Caco-2 (cell line): ENCODE measurements around the gene DPYSL5. TPM values are rescaled to one million over a fixed set of nuclear protein-coding genes. Genes with fewer than 3 reads are reported as not detected.
A peak's percentile ranks its signal among the peaks of the same experiment; 100 is the strongest.
"Not testable (repeated sequence)": the region's sequence is repeated elsewhere in the genome, so short reads cannot be mapped to it uniquely, and the experiment has no call there.

Experiments
- BruUV-seq: library from RNA; stranded (reverse); fragments of 400-500 nt; replicated peaks from 2 replicates; lab custom pipeline; 2021; lab: Mats Ljungman, UMichigan
- CTCF ChIA-PET: fragments of 300-600 bp; sonication (Branson Sonifier 250); formaldehyde crosslinking; loops from one replicate; lab custom pipeline; 2022; ENCODE audit warnings: antibody characterized with exemption; lab: Charles Lee
- POLR2A ChIA-PET: fragments of 300-600 bp; sonication (Branson Sonifier 250); formaldehyde crosslinking; loops from one replicate; lab custom pipeline; 2022; ENCODE audit warnings: antibody characterized with exemption; lab: Charles Lee
- DNase-seq, 2 experiments: peaks; one replicate each; pipeline versions ENCODE4 v3.0.0 to v3.0.0-alpha.2; 2020 to 2022
- H3K27me3 ChIP-seq: replicated peaks from 2 replicates; pipeline ENCODE4 v1.6.0; 2011; ENCODE audit warnings: low read length; ENCODE audit not compliant: control insufficient read depth, insufficient read depth
- H3K36me3 ChIP-seq: 2 replicates; pipeline ENCODE4 v1.5.1; 2011; ENCODE audit warnings: low read length; ENCODE audit not compliant: control insufficient read depth, insufficient read depth
- H3K4me1 ChIP-seq: fragments of 250-450 bp; sonication (Bioruptor Pico); 2 replicates; pipeline ENCODE4 v1.5.1; 2020; ENCODE audit warnings: mild to moderate bottlenecking
- H3K4me3 ChIP-seq: 2 replicates; pipeline ENCODE4 v1.5.1; 2011; ENCODE audit warnings: low read depth, mild to moderate bottlenecking, control low read depth, low read length
- H3K9me3 ChIP-seq: fragments of 250-450 bp; sonication (Bioruptor Pico); 2 replicates; pipeline ENCODE4 v1.5.1; 2020; ENCODE audit warnings: mild to moderate bottlenecking, moderate library complexity
- H3K27ac Mint-ChIP-seq: one replicate; pipeline ENCODE4 v1.8.0; 2022; ENCODE audit warnings: mixed read lengths; ENCODE audit not compliant: unreplicated experiment
- H3K27me3 Mint-ChIP-seq: one replicate; pipeline ENCODE4 v1.8.0; 2022; ENCODE audit warnings: mixed read lengths; ENCODE audit not compliant: insufficient read depth, unreplicated experiment
- H3K36me3 Mint-ChIP-seq: one replicate; pipeline ENCODE4 v1.8.0; 2022; ENCODE audit warnings: mild to moderate bottlenecking, mixed read lengths; ENCODE audit not compliant: insufficient read depth, unreplicated experiment
- H3K4me1 Mint-ChIP-seq: one replicate; pipeline ENCODE4 v1.8.0; 2022; ENCODE audit warnings: low read depth, mixed read lengths; ENCODE audit not compliant: unreplicated experiment
- H3K4me3 Mint-ChIP-seq: one replicate; pipeline ENCODE4 v1.8.0; 2022; ENCODE audit warnings: mild to moderate bottlenecking, moderate library complexity, mixed read lengths; ENCODE audit not compliant: unreplicated experiment
- H3K9me3 Mint-ChIP-seq: one replicate; pipeline ENCODE4 v1.8.0; 2022; ENCODE audit warnings: mixed read lengths; ENCODE audit not compliant: unreplicated experiment
- intact Hi-C: fragments of 100-400 bp; cut with micrococcal nuclease; formaldehyde crosslinking; loops from one replicate; pipeline ENCODE4 v1.10.0; 2022; ENCODE audit not compliant: unreplicated experiment
- total RNA-seq: library from RNA; stranded (reverse); gene quantifications from 2 replicates; pipeline ENCODE4 v1.2.3, GENCODE V29; 2022
- TF ChIP-seq, protein P1 (sequence below), 2 experiments: fragments of 200-600 bp in 1 of 2; IDR thresholded peaks; 1 replicate in 1 of 2; 2 replicates in 1 of 2; pipeline versions ENCODE4 v1.5.1 to v1.8.0; 2011 to 2022; ENCODE audit warnings: antibody characterized with exemption in 1 of 2, control low read depth in 1 of 2, inconsistent platforms in 1 of 2, low read depth in 1 of 2, low read length in 1 of 2, mild to moderate bottlenecking in 1 of 2, moderate library complexity in 1 of 2; ENCODE audit not compliant: insufficient read depth in 1 of 2, severe bottlenecking in 1 of 2, unreplicated experiment in 1 of 2

DPYSL5 gene
- total RNA-seq, 1 experiment from 2014 or later, result 2.4 TPM

DNA sequence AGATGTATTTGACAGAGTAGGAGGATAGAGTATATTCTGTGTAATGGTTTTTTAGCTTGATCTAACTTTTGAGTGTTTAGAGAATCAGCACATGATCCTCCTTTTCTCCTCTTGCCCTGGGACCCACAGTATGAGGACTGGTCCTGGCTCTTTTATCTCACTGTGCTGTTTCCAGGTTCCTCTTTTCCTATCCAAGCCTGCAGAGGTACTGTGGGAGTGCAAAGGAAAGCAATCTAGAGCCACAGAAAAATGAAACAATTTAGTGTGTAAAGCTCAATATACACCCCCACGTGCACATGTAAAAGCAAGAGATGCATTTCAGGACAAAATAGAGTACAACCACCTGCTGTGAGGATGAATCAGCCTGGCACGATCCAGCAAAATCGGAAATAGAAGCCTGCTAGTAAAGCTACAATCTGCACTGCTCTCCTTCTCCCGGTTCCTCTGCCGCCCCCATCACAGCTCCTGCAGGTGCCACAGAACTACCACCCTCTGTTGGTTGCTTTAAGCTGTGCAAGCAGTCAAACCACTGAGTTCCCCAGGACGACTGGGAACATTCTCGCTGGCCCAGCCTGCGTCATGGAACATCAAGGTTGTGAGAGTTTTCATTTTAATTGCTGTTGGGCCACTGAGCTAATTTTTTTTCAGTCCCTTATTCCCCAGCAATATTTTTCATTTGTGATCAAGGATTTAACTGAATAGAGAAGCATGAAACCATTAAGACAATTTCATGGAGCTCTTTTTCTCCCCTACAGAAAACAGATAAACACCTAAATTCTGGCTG lies 74.7 kb downstream of the DPYSL5 start:
- peak; percentile 63 to 66 for DNase-seq
- Histone ChIP-seq H3K27me3 (no peaks in the 10 kb centered on the region), H3K36me3 (no peaks in the 10 kb centered on the region), H3K9me3 (no peaks in the 10 kb centered on the region), H3K4me3 (no peak overlapping the region), H3K4me1 (peaks cover 22% of the 10 kb centered on the region)
- ChIA-PET POLR2A (no interaction called here), CTCF (interaction anchor here (0.5 to 2.2 kb wide), 14 partner anchors 10 to 950 kb away, joined by 3 to 61 read pairs (median 4); no protein-coding TSS in a partner anchor)
- TF ChIP-seq, protein P1, sequence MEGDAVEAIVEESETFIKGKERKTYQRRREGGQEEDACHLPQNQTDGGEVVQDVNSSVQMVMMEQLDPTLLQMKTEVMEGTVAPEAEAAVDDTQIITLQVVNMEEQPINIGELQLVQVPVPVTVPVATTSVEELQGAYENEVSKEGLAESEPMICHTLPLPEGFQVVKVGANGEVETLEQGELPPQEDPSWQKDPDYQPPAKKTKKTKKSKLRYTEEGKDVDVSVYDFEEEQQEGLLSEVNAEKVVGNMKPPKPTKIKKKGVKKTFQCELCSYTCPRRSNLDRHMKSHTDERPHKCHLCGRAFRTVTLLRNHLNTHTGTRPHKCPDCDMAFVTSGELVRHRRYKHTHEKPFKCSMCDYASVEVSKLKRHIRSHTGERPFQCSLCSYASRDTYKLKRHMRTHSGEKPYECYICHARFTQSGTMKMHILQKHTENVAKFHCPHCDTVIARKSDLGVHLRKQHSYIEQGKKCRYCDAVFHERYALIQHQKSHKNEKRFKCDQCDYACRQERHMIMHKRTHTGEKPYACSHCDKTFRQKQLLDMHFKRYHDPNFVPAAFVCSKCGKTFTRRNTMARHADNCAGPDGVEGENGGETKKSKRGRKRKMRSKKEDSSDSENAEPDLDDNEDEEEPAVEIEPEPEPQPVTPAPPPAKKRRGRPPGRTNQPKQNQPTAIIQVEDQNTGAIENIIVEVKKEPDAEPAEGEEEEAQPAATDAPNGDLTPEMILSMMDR (IDR thresholded peaks at IDR 0.05; ENCODE audit: insufficient read depth in 1 of 2, low read depth in 1 of 2, low read length in 1 of 2, severe bottlenecking in 1 of 2, unreplicated experiment in 1 of 2), result peak; percentile 68 to 85
- Mint-ChIP-seq H3K4me3 (no peak overlapping the region), H3K27me3 (no peaks in the 10 kb centered on the region), H3K36me3 (no peaks in the 10 kb centered on the region), H3K4me1 (peaks cover 25% of the 10 kb centered on the region), H3K9me3 (no peaks in the 10 kb centered on the region), H3K27ac (no peak overlapping the region)
- BruUV-seq, result no TSS peak
- intact Hi-C loops, result loop anchor here (1.0 kb wide), 2 partner anchors 20 to 76 kb away; no protein-coding TSS in a partner anchor

DNA sequence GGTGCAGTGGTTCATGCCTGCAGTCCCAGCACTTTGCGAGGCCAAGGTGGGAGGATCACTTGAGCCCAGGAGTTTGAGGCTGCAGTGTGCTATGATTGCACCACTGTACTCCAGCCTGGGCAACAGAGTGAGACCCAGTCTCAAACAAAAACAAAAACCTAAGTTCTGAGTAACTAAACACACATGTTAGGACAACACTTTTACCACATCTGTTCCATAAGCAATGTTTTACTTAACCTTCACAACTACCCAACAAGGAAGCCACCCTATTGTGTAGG lies 75.2 kb downstream of the DPYSL5 start:
- CTCF ChIA-PET, result interaction anchor here (0.6 to 2.2 kb wide), 9 partner anchors 9 to 950 kb away, joined by 3 to 61 read pairs (median 4); no protein-coding TSS in a partner anchor
- H3K27me3 Mint-ChIP-seq, H3K36me3 Mint-ChIP-seq, DNase-seq, BruUV-seq, H3K27me3 ChIP-seq, H3K4me3 Mint-ChIP-seq, H3K9me3 ChIP-seq, POLR2A ChIA-PET, H3K36me3 ChIP-seq, H3K9me3 Mint-ChIP-seq, H3K27ac Mint-ChIP-seq, intact Hi-C loops, H3K4me3 ChIP-seq: not testable (repeated sequence)
- H3K4me1 Mint-ChIP-seq, result peaks cover 25% of the 10 kb centered on the region
- peaks cover 22% of the 10 kb centered on the region for H3K4me1 ChIP-seq

DNA sequence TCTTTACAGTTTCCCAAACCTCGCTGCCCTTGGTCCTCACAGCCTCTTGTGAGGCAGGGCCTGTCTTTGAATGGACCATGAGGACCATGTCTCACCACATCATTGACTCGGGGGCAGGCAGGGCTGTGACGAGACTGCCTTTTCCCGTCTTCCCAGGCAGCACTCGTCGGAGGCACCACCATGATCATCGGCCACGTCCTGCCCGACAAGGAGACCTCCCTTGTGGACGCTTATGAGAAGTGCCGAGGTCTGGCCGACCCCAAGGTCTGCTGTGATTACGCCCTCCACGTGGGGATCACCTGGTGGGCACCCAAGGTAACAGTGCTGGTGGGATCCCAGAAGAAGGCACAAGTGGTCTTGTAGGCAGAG lies 76.8 kb downstream of the DPYSL5 start:
- intact Hi-C loops, result no loop called here
- no peaks in the 10 kb centered on the region for H3K9me3 ChIP-seq

More for the DNA sequence above, 76.8 kb downstream of the DPYSL5 start:
- Histone ChIP-seq H3K27me3 (no peaks in the 10 kb centered on the region), H3K4me3 (no peak overlapping the region), H3K4me1 (peaks cover 22% of the 10 kb centered on the region), H3K36me3 (no peaks in the 10 kb centered on the region)
- H3K4me1 Mint-ChIP-seq, result peaks cover 29% of the 10 kb centered on the region
- no peaks in the 10 kb centered on the region for H3K27me3 Mint-ChIP-seq
- DNase-seq, result no peak
- BruUV-seq, result no TSS peak
- ChIA-PET CTCF (interaction anchor here (1.0 to 2.8 kb wide), 2 partner anchors 18 to 37 kb away, joined by 3 to 8 read pairs; no protein-coding TSS in a partner anchor), POLR2A (no interaction called here)
- TF ChIP-seq, protein P1 (IDR thresholded peaks at IDR 0.05; ENCODE audit: insufficient read depth in 1 of 2, low read depth in 1 of 2, low read length in 1 of 2, severe bottlenecking in 1 of 2, unreplicated experiment in 1 of 2), result no peak
- H3K27ac Mint-ChIP-seq, result peak overlapping the region; percentile 90
- H3K4me3 Mint-ChIP-seq, result no peak overlapping the region
- no peaks in the 10 kb centered on the region for H3K9me3 Mint-ChIP-seq
- no peaks in the 10 kb centered on the region for H3K36me3 Mint-ChIP-seq
